ENCODE data around the gene ULK3.

DNA sequence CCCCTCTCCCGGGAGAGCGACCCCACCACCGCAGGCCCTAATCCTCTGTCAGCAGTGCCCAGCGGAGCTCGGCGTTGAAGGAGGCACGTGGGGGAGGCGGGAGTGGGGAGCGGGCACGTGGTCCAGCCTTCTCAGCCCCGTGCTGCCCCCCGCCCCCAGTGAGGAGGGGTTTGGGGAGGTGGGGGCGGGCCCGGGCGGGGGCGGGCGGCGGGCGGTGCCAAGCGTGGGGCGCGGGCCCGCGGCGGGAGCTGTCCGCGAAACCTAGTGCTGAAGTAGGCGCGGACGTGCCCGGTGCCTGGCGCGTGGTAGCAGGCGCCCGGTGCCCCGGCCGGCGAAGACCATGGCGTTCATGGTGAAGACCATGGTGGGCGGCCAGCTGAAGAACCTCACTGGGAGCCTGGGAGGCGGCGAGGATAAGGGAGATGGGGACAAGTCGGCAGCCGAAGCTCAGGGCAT is 16.6 kb downstream of the ULK3 start, which contains the start of gene CPLX3:
- TF ChIP-seq ESRRA (IDR thresholded peaks at IDR 0.05; ENCODE audit: low read length), result no peak
- TF ChIP-seq POLR2A (IDR thresholded peaks at IDR 0.05; ENCODE audit: low read depth, low read length), result no peak

Measured in GM12878 (cell line).